GM23338 (cell line): ENCODE data around the gene STRIP1. TPM values are rescaled to one million over a fixed set of nuclear protein-coding genes. Genes with fewer than 3 reads are reported as not detected.
A peak's percentile ranks its signal among the peaks of the same experiment; 100 is the strongest.

Experiments
- ATAC-seq: fragments of 200-7000 bp; cut with Tn5 transposase; 3 replicates; pipeline ENCODE4 v1.9.1; 2020
- DNase-seq: peaks from one replicate; pipeline ENCODE4 v3.0.0-alpha.2; 2015; ENCODE audit warnings: low spot score
- H2AFZ ChIP-seq: fragments of 200-600 bp; sonication (generic); 2 replicates; pipeline ENCODE4 v1.8.0; 2016; ENCODE audit warnings: antibody characterized with exemption, mild to moderate bottlenecking, moderate library complexity
- H3F3A ChIP-seq: fragments of 200-600 bp; sonication (generic); replicated peaks from 2 replicates; pipeline ENCODE4 v1.8.0; 2017; ENCODE audit warnings: antibody characterized with exemption, mixed run types, low read depth
- H3K27ac ChIP-seq: fragments of 200-600 bp; sonication (generic); 2 replicates; pipeline ENCODE4 v1.6.1; 2016; ENCODE audit warnings: low read depth
- H3K27me3 ChIP-seq: fragments of 200-600 bp; sonication (generic); 2 replicates; pipeline ENCODE4 v1.8.0; 2016; ENCODE audit warnings: mild to moderate bottlenecking, mixed run types, moderate library complexity; ENCODE audit not compliant: insufficient read depth
- H3K36me3 ChIP-seq: fragments of 200-600 bp; sonication (generic); 2 replicates; pipeline ENCODE4 v1.8.0; 2016; ENCODE audit warnings: mild to moderate bottlenecking; ENCODE audit not compliant: insufficient read depth
- H3K4me1 ChIP-seq: fragments of 200-600 bp; sonication (generic); 2 replicates; pipeline ENCODE4 v1.8.0; 2016; ENCODE audit warnings: mild to moderate bottlenecking, moderate library complexity; ENCODE audit not compliant: insufficient read depth
- H3K4me2 ChIP-seq: fragments of 200-600 bp; sonication (generic); 2 replicates; pipeline ENCODE4 v1.7.1; 2017; ENCODE audit warnings: mixed run types
- H3K4me3 ChIP-seq: fragments of 200-600 bp; sonication (generic); 2 replicates; pipeline ENCODE4 v1.6.1; 2016; ENCODE audit warnings: mixed run types
- H3K79me2 ChIP-seq: fragments of 200-600 bp; sonication (generic); replicated peaks from 2 replicates; pipeline ENCODE4 v1.8.0; 2017; ENCODE audit warnings: mild to moderate bottlenecking; ENCODE audit not compliant: insufficient read depth
- H3K9me2 ChIP-seq: fragments of 200-600 bp; sonication (generic); 2 replicates; pipeline ENCODE4 v1.8.0; 2017; ENCODE audit not compliant: insufficient read depth
- H4K20me1 ChIP-seq: fragments of 200-600 bp; sonication (generic); replicated peaks from 2 replicates; pipeline ENCODE4 v1.8.0; 2017; ENCODE audit warnings: mild to moderate bottlenecking; ENCODE audit not compliant: insufficient read depth
- H3K27ac Mint-ChIP-seq: 2 replicates; pipeline ENCODE4 v1.8.0; 2020; ENCODE audit warnings: inconsistent platforms, mild to moderate bottlenecking, moderate library complexity, mixed read lengths
- H3K27me3 Mint-ChIP-seq: 3 replicates; pipeline ENCODE4 v1.8.0; 2022; ENCODE audit warnings: low read depth, mild to moderate bottlenecking, moderate library complexity, mixed read lengths, inconsistent platforms; ENCODE audit not compliant: insufficient read depth, poor library complexity
- H3K36me3 Mint-ChIP-seq: 3 replicates; pipeline ENCODE4 v1.8.0; 2021; ENCODE audit warnings: low read depth, mild to moderate bottlenecking, inconsistent platforms, moderate library complexity, mixed read lengths
- H3K4me1 Mint-ChIP-seq: 3 replicates; pipeline ENCODE4 v1.8.0; 2020; ENCODE audit warnings: mild to moderate bottlenecking, inconsistent platforms, mixed read lengths
- H3K4me3 Mint-ChIP-seq: 3 replicates; pipeline ENCODE4 v1.8.0; 2021; ENCODE audit warnings: moderate library complexity, mild to moderate bottlenecking, inconsistent platforms, mixed read lengths
- H3K9me3 Mint-ChIP-seq: 3 replicates; pipeline ENCODE4 v1.8.0; 2020; ENCODE audit warnings: moderate library complexity, mild to moderate bottlenecking, inconsistent platforms, mixed read lengths
- CREB1 ChIP-seq: fragments of 250-450 bp; sonication (Bioruptor Pico); IDR thresholded peaks from 2 replicates; pipeline ENCODE4 v1.5.0; 2020; ENCODE audit warnings: low read depth, mild to moderate bottlenecking, moderate library complexity
- ETS1 ChIP-seq: IDR thresholded peaks from 2 replicates; pipeline ENCODE4 v1.6.1; 2016; ENCODE audit warnings: antibody characterized with exemption
- NANOG ChIP-seq: IDR thresholded peaks from 2 replicates; pipeline ENCODE4 v1.6.1; 2016; ENCODE audit warnings: antibody characterized with exemption, borderline replicate concordance
- POLR2AphosphoS5 ChIP-seq: IDR thresholded peaks from 2 replicates; pipeline ENCODE4 v1.6.1; 2016; ENCODE audit warnings: antibody characterized with exemption, low read depth
- REST ChIP-seq: IDR thresholded peaks from one replicate; pipeline ENCODE4 v1.6.1; 2018; ENCODE audit warnings: antibody characterized with exemption; ENCODE audit not compliant: unreplicated experiment
- ZNF331 ChIP-seq: fragments of 250-450 bp; sonication (Bioruptor Pico); IDR thresholded peaks from 2 replicates; pipeline ENCODE4 v1.5.0; 2020; ENCODE audit warnings: low read depth, mild to moderate bottlenecking, moderate library complexity
- polyA plus RNA-seq: library from polyadenylated mRNA; unstranded; fragments of >200 nt; fragmentation: Nextera tagmentation; extraction: Ambion mirVana; gene quantifications from 2 replicates; pipeline ENCODE4 v1.2.1, GENCODE V29; 2016
- total RNA-seq: library from RNA; depleted of rRNA; stranded (reverse); fragments of >200 nt; shearing (Covaris generic); gene quantifications from 2 replicates; pipeline ENCODE4 v1.2.3, GENCODE V29; 2014

Gene STRIP1
- total and polyA plus RNA-seq, 2 experiments from 2014 or later, result 17.2 to 50.6 TPM

DNA sequence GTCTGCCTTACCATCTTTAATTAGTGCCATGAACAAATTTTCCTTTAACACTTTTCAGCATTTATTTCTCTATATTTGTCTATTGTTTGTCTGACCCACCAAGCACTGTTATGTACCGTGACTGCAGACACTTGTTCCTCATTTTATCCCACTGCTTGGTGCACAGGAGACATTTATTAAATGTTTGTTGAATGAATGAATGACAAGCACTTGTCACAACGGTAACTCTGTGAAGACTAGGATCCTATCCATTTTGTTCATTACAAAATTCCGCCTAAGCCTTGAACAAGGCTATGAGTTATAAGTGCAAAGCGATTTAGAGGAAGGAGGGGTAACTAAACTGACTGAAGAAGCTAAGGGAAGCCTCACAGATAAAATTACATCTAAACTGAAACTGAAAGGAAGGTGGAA is 379 bp upstream of the STRIP1 start:
- no peak for DNase-seq
- peak overlapping the region; percentile 76 for H3K4me3 ChIP-seq
- no peaks in the 10 kb centered on the region; the same call in 1 of the 2 replicates for H3F3A ChIP-seq
- H3K9me3 Mint-ChIP-seq, result no peaks in the 10 kb centered on the region
- H3K27me3 Mint-ChIP-seq, result peaks cover 4% of the 10 kb centered on the region
- peaks cover 15% of the 10 kb centered on the region for H4K20me1 ChIP-seq
- H3K79me2 ChIP-seq, result peaks cover 28% of the 10 kb centered on the region
- peaks cover 10% of the 10 kb centered on the region for H3K36me3 ChIP-seq
- peak overlapping the region; percentile 96 for H3K4me3 Mint-ChIP-seq
- no peaks in the 10 kb centered on the region for H3K9me2 ChIP-seq
- H3K4me1 Mint-ChIP-seq, result peaks cover 26% of the 10 kb centered on the region
- H3K27ac Mint-ChIP-seq, result peak overlapping the region; percentile 93
- H3K4me1 ChIP-seq, result peaks cover 25% of the 10 kb centered on the region
- no peak for TF ChIP-seq CREB1 (CRISPR knock-in tag)
- no peak for TF ChIP-seq NANOG
- TF ChIP-seq ZNF331, result no peak
- TF ChIP-seq REST, result no peak
- no peak for ATAC-seq
- H3K4me2 ChIP-seq, result peak overlapping the region; percentile 70
- H2AFZ ChIP-seq, result peak overlapping the region; percentile 14; the same call in 1 of the 2 replicates
- peaks cover 18% of the 10 kb centered on the region for H3K36me3 Mint-ChIP-seq
- no peak overlapping the region for H3K27ac ChIP-seq
- H3K27me3 ChIP-seq, result no peaks in the 10 kb centered on the region

DNA sequence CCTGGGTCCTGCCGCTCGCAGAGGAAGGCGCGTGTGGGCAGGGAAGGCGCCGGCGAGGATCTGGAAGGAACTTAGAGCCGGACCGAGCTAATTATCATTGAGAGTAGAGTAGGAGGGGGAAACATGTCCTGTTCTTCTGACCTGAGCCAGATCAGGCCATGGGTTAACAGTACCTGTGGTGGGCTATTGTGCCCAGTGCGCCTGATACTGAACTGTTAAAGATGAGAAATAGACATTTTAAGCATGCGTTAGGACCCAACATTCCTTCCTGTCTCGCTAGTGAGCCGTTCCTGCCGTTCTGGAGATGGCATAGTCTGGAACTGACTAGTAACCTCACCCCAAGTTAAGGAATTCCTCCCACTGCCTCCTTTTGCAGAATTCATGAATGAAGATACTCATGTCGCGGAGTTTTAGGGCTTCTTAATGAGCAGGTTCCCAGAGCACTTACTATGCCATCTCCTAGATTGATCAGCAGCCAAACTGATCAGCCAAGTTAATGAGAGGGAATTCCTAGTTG is 870 bp downstream of the STRIP1 start:
- peak overlapping the region; percentile 88 for H3K27ac Mint-ChIP-seq
- no peak overlapping the region for H3K27ac ChIP-seq
- peaks cover 13% of the 10 kb centered on the region for H3K36me3 ChIP-seq
- peaks cover 26% of the 10 kb centered on the region for H3K4me1 Mint-ChIP-seq
- peak overlapping the region; percentile 93 for H3K4me2 ChIP-seq
- ATAC-seq (peak; percentile 70), DNase-seq (peak; percentile 72)
- no peaks in the 10 kb centered on the region for H3K27me3 ChIP-seq
- peaks cover 28% of the 10 kb centered on the region for H3K79me2 ChIP-seq
- peaks cover 25% of the 10 kb centered on the region for H3K4me1 ChIP-seq
- peaks cover 4% of the 10 kb centered on the region for H3K27me3 Mint-ChIP-seq
- TF ChIP-seq ETS1 (no peak), POLR2AphosphoS5 (0 out of 2 replicates have a peak, but pooled peaks have one; percentile 19)
- peak overlapping the region; percentile 96 for H3K4me3 Mint-ChIP-seq
- peaks cover 15% of the 10 kb centered on the region for H4K20me1 ChIP-seq
- no peaks in the 10 kb centered on the region; the same call in 1 of the 2 replicates for H3F3A ChIP-seq
- peaks cover 29% of the 10 kb centered on the region for H3K36me3 Mint-ChIP-seq
- H3K9me3 Mint-ChIP-seq, result no peaks in the 10 kb centered on the region
- H3K4me3 ChIP-seq, result peak overlapping the region; percentile 76
- H2AFZ ChIP-seq, result peak overlapping the region; percentile 57
- H3K9me2 ChIP-seq, result no peaks in the 10 kb centered on the region
